GM12874 (cell line): Measurements from ENCODE around the gene ONECUT3.

ENCODE experiments used
- TF ChIP-seq, protein P1 (sequence below): IDR thresholded peaks from 2 replicates; pipeline ENCODE4 v1.5.1; 2011; ENCODE audit warnings: low read depth, mild to moderate bottlenecking, control low read depth, low read length, moderate library complexity; ENCODE audit not compliant: insufficient read depth

ONECUT3 gene

DNA sequence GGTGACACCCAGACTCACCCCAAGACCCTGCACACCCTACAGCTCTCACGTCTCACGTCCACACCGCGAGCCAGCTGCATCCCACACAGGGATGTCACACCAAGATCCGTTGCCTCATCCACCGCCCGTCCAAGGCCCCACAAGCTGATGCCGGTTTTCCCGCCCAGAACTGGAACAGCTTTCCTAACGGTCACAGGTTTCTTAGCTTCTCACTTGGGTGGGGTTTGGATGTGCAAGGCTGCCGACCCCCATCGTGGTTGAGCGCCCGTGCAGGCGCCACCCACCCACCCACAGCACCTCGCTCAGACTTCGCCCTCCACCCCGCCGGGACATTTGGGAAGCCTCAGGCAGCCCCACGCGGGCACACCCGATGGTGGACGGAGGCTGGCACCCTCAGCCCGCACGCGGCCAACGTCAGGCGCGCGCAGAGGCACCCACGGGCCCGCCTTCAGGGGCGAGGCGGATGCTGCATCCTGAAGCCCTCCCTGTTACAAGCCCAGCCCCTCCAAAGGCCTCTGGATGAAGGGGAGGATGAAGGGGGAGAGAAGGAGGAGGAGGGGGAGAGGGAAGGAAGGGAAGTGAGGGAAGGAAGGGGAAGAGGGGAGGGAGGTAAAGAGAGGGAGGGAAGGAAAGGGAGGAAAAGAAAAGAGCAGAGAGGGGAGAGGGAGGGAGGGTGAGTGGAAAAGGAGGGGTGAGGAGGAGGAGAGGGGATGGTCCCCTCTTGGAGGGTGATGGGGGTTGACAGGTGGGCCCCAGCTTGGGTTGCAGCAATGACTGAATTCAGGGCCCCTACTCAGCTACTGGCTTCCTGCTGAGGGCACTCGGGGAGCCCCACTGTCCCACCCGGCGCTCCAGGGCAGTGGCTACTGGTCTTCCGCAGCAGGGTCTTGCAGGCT is 12.8 kb downstream of the ONECUT3 start:
- TF ChIP-seq, protein P1, sequence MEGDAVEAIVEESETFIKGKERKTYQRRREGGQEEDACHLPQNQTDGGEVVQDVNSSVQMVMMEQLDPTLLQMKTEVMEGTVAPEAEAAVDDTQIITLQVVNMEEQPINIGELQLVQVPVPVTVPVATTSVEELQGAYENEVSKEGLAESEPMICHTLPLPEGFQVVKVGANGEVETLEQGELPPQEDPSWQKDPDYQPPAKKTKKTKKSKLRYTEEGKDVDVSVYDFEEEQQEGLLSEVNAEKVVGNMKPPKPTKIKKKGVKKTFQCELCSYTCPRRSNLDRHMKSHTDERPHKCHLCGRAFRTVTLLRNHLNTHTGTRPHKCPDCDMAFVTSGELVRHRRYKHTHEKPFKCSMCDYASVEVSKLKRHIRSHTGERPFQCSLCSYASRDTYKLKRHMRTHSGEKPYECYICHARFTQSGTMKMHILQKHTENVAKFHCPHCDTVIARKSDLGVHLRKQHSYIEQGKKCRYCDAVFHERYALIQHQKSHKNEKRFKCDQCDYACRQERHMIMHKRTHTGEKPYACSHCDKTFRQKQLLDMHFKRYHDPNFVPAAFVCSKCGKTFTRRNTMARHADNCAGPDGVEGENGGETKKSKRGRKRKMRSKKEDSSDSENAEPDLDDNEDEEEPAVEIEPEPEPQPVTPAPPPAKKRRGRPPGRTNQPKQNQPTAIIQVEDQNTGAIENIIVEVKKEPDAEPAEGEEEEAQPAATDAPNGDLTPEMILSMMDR = no peak

DNA sequence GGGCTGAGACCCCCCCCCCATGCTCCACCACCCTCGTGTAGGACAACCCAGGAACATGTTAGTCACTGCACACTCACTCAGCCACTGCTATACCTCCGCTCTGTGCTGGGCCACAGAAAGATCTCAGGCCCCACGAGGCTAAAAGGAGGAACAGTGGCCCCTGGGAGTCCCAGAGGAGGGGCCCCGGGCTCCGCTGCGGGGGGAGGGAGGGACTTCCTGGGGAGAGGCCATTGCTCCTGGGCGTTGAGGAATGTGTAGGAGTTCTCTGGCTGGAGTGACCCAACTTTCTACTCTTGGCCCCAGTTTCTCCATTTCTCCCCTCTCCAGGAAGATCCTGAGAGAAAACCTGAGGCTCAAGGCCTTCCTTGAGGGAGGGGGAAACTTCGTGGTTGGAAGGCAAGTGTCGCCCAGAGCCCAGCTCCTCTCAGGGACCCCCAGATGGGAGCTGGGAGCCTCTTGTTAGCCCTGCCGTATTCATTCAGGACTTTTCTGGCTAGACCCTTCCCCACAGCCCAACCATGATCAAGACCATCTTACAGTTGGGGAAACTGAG is 13.6 kb downstream of the ONECUT3 start:
- TF ChIP-seq, protein P1 = no peak

DNA sequence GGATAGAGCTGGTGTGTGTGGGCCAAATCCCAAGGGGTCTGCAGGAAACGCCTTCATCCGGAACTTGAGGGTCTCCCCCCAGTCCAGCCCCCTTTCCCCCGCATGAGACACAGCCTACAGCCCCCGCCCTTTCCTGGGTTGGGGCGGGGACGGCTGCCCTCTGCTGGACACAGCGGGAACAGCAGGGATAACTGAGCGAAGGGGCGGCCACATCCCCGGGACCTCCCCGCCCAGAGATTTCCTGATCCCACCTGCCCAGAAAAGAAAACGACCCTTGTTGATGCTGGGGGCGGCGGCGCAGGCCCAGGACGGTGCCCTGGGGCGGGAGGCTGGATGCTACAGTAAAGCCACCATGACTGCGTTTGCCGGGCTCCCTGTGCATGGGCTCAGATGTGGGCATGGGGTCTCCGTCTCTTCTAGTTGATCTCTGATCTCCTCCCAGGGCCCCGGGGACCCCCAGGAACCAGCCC is 14.2 kb downstream of the ONECUT3 start:
- TF ChIP-seq, protein P1 = peak; percentile 97

DNA sequence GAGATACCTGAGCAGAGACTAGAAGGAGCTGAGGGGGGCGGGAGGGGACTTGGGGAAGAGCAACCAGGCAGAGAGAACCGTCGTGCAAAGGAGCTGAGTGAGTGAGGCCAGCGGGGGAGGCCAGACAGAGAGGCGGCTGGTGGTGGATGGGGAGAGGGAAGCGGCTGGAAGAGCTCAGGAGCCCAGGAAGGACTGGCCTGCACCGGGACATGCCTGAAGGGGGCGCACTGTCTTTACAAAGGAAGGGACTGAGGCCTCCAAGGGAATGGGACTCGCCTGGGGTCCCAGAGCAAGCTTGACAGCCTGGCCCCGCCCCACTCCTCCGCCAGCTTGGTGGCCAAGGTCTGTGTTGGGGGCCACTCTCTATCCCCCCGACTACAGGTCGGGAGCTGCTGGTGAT is 14.9 kb downstream of the ONECUT3 start:
- TF ChIP-seq, protein P1 = peak; percentile 25; the same call in 1 of the 2 replicates

DNA sequence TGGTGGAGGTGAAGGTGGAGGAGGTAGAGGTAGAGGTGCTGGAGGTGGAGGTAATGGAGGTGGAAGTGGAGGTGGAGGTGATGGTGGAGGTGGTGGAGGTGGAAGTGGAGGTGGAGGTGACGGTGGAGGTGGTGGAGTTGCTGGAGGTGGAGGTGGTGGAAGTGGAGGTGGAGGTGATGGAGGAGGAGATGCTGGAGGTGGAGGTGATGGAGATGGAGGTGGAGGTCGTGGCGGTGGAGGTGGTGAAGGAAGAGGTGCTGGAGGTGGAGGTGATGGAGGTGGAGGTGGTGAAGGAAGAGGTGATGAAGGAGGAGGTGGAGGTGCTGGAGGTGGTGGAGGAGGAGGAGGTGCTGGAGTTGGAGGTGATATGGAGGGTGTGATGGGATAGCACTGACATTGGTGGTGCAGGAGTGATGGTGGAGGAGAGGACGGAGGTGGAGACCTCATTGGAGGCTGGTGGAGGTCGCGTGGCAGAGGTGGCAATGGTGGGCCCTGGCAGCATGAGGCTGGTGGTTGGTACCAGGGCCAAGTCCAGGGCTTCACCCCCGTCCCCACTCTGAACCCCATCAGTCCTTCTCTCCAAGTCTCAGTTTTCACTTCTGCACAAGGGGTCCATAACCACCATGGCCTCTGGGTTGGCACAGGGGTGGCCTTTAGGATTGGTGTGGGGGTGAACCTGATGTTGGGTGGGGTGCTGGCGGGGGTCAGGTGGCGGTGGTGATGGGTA is 15.8 kb downstream of the ONECUT3 start:
- TF ChIP-seq, protein P1 = no peak

DNA sequence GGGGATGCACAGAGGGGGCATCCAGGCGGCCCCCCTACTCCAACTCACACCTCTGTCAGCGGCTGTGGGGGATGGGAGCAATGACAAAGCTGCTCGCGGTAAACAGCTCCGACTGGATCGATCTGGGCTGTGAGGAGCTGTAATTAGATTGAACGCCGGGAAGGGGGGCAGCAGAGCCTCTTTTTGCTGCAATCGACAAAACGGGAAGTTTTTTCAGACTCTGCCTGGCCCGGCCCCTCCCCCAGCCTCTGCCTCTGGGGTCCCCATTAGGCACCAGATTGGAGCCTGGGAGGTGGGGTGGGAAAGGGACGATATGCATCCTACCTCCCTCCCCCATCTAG is 16.3 kb downstream of the ONECUT3 start:
- TF ChIP-seq, protein P1 = no peak
